HG03108 (cell line): ENCODE measurements around the gene DAB2IP.

Experiments used
- ATAC-seq: cut with Tn5 transposase; IDR thresholded peaks from one replicate; pipeline ENCODE4 v1.9.1; 2021; ENCODE audit warnings: moderate library complexity; ENCODE audit not compliant: unreplicated experiment

The DAB2IP gene

DNA sequence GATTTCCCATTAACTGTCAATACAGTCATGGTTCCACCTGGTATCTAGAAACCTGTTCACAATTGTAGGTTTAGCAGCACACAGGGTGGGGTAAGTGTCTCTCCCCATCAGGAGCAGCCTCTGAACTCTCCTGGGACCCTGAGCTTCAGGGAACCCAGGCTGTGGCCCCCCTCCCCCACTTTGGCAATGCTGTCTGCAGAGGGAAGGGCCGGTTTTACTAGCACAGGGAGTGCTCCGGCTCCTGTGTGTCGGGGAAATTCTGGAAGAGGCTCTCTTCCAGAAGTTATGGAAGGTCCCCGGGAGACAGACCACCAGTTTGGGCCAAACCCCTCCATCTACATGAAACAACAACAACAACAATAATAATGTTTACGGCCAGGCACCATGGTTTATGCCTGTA is 9.9 kb downstream of the DAB2IP start:
- no peak for ATAC-seq

DNA sequence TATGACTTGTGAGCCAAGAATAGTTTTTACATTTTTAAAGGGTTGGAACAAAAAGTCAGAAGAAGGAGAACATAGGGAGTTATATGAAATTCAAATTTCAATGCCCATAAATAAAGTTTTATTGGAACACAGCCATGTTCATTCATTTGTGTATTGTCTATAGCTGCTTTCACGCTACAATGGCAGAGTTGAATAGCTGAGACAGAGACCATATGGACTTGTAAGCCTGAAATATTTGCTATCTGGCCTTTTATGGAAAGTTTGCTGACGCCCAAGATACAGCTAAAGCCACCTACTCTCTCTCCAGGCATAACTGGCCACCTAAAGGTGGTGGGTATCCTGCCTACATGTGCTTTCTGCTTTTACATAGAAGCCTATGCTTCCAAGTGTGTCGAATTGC is 10.9 kb downstream of the DAB2IP start:
- no peak for ATAC-seq

DNA sequence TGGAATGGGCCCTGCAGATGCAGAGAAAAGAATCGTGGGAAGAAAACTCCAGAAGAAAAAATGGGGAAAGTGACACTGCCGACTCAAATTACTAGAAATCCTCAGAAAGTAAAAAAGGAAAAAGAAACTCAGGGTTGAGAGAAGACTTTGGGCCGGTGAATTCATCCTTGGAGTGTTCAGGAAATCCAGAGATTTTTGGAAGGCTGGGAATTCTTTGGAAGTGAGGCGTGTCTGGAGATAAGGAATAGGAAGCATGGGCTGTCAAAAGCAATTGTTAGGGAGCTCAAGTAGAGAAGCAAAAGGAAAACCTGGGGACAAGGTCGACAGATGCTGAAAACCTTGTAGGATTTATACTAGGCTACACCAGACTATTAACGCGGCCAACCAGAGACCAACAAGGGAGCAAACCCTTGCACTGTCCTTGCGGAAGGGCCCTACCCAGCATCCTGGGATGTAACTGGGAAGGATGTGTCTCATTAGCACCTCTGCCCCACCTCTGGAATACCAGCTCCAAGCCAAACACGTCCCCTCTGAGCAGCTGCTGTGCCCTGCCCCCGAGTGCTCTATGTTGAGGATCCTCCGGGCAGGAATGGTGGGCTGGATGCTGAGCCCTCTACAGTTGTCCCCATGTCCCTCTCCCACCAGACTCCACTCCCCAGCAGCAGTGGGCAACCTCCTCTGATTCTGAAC is 11.6 kb downstream of the DAB2IP start:
- no peak for ATAC-seq

DNA sequence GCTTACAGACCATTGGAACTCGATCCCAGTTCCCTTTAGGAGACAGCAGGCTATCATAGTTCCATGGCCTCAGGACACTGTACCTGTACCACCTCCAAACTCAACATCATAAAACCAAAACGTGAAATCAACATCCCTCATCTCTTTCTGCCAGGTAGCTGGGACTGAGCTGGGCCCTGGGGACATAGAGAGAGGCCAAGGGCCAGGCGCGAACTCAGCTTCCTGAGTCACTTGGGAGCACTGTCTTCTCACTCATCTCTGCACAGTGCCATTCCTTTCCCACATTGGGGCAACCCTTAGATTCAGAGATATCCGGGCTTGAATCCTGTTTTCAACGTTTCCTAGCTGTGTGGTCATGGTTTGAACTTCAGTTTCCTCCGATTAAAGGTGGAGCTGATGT is 12.2 kb downstream of the DAB2IP start:
- no peak for ATAC-seq

GRCh38 chr9:121666294-121666693 is 14.9 kb downstream of the DAB2IP start:
- ATAC-seq: no peak

GRCh38 chr9:121667214-121667613 is 15.8 kb downstream of the DAB2IP start:
- no peak for ATAC-seq

DNA sequence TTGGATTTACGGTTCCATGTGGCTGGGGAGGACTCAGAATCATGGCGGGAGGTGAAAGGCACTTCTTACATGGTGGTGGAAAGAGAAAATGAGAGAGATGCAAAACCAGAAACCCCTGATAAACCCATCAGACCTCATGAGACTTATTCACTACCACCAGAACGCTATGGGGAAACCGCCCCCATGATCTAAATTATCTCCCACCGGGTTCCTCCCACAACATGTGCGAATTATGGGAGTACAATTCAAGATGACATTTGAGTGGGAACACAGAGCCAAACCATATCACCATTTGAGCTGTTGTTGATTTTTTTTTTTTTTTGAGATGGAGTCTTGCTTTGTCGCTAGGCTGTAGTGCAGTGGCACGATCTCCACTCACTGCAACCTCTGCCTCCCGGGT is 16.5 kb downstream of the DAB2IP start:
- no peak for ATAC-seq

DNA sequence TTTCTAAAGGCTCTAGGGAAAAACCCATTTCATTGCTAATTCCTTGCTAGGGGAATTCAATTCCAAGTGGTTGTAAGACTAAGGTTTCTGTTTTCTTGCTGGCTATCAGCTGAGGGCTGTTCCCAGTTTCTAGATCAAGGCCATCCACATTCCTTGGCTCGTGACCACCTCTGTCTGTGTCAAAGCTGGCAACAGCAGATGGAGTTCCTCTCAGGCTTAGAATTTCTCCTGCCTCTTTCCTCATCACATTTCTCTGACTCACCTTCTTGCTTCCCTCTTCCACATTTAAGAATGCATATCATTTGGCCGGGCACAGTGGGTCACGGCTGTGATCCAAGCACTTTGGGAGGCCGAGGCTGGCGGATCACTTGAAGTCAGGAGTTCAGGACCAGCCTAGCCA is 19.0 kb downstream of the DAB2IP start:
- ATAC-seq: no peak

DNA sequence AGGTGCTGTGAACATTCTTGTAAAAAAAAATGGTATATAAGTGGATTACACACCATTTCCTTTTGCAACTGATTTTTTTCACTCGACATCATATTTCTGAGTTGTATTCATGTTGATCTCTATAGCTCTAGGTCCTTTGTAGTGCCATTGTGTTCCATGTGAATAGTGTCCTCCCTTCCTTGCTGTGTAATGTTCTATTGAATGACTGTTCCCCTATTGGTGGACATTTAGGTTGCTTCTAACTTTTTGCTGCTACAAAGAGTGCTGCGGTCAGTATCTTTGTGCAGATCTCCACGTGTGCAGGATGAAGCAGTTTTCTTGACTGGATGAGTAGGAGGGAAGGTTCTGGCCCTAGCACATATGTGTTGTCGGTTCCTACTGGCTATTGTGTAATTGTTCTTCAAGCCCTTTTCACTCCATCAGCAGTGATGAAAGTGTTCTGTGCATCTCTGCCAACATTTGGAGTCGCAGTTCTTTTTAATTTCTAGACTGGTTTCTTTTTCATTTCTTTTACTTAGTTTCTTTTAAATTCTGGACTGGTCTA is 20.2 kb downstream of the DAB2IP start:
- no peak for ATAC-seq

- ATAC-seq: no peak
Observed at GRCh38 chr9:121672213-121672612, 20.8 kb downstream of the DAB2IP start.

- ATAC-seq: no peak
Observed at GRCh38 chr9:121672986-121673385, 21.6 kb downstream of the DAB2IP start.

DNA sequence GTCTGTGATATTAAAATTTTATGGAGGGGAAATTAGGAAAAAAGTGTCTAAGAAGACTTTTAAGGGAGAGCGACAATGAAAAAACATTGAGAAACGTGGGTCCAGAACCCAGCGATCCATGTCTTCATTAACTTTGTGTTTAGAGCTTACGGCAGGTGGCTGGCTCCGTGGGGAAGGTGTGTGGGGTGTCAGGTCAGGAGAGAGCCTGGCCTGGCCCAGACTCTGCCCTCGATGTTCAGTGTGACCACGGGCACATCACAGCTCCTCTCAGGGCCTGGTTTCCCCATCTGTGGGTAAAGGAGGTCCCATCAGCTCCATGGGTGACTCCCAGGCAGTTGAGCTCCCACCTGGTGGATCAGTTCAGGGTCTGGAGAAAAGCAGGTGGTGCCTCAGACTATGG is 22.1 kb downstream of the DAB2IP start:
- ATAC-seq: no peak

DNA sequence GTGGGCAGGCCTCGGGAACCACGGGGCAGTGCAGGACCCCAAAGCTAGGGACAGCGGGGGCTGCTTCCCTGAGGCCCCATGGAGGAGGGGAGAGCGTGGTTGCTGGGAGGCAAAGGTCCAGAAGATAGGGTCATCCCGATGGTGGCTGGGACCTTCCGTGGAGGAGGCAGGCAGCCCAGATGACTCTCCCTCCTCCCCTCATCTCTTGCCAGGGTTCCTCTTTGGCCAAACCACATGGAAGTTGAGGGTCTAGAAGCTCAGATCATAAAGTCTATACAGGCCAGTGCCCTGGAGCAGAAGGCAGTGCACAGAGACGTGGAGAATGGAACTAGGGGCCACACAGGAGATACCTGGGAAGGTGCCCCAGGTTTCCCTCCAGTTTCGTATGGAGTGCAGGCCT is 22.6 kb downstream of the DAB2IP start:
- no peak for ATAC-seq

- ATAC-seq: no peak
Observed at GRCh38 chr9:121674952-121675351, 23.5 kb downstream of the DAB2IP start.

DNA sequence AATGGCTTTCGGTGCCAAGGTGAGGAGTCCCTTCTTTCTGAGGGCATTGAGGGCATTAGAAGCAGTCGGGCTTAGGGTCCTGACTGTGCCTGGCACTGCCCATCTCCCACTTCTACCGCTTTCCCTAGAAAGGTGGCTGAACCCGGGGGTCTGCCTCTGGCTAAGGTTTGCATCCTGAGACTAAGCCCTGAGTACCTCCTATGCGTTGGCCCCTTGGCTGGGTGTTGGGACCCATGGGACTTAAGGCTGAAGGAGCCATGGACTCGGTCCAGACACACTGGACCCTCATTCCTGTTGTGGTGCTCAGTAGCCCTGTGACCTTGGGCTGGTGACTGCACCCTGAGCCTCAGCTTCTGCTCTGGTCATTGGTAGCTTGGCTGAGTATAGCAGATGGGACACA is 23.9 kb downstream of the DAB2IP start:
- ATAC-seq: no peak

DNA sequence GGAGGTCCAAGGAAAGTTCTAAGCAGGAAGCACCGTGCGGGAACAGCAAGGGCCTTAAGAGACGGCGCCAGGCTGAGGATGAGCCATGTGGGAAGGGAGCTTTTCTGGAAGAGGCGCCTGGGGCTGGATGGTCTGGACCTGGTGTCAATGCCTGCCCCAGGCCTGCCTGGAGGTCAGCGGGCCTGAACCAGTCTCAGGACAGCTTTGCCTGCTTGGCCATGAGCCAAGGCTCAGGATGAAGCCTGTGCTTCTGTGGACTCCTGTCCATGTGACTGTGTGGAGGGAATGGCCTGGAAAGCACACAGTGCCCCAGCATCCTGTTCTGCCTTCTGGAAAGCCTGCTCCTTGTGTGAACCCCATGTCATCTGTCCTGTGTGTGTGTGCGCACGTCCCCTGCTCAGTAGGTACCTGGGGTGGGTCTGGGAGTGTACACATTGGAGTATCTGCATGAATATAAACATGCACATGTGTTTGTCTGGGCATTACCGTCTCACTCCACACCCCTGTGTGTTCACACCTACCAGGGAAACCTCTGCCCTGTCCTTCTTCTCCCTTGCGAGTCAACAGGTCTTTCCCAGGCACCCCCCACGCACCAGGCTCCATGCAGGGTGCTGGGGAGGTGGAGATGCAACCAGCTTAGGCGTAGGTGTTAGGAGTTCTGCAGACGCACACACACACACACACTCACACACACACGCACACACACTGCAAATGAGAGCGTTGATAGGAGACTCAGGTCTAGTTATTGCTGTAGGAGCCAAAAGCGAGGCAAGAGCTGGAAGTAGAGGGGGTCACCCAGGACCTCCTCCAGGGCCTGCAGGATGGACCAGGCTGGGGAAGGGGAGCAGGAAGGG is 24.8 kb downstream of the DAB2IP start:
- ATAC-seq: no peak

- no peak for ATAC-seq
Observed at GRCh38 chr9:121676926-121677325, 25.5 kb downstream of the DAB2IP start.

DNA sequence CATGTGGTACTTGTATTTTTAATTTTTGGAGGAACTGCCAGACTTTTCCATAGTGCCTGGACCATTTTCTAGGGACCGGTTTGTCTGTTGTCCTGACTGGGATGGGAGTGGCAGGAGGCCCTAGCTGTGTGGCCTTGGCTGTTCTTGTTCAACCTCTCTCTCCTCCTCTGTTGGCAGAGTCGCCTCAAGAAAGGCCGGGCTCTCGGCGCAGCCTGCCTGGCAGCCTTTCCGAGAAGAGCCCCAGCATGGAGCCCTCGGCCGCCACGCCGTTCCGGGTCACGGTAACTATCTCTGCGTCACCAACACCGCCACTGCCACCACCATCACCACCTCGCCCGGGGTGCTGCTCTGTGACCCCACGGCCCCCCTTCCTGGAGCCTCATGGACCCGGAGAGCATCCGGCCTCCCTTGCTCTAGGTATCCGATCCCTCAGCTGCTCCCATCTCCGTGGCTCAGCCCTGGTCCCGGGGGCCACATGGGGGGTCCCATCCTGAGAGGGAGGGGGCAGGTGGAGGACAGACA is 27.1 kb downstream of the DAB2IP start:
- ATAC-seq: no peak

DNA sequence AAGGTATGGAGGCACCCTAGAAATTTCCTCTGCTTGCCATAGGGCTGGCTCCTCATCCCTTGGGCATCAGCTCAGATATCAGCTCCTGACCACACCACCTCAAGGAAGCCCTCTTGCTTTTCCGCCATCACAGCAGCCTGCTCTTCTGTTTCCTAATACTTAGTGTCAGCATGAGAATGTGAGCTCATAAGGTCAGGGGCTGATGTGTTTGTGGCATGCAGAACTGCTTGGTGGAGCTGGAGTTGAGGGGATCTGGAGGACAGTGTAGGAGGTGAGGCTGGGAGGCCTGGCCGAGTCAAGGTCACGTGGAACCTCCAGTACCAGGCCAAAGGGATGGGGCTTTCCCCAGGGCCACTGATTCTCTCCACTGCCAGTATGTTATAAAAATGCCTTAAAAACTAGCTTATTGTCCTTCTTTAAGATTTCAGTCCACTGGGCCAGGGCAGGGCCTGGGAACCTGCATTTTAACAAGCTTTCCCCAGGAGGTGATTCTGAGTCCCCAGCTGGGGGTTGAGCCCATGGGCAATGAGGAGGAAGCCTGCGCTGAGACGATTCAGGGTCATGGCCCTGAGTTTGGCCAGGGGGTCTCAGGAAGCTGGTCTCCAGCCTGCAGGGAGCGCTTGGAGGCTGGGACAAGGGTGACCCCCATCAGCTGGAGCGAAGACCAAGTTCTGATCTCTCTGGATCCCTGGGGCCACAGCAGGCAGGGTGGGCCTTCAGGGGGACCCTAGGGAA is 28.6 kb downstream of the DAB2IP start:
- no peak for ATAC-seq

GRCh38 chr9:121681404-121681803 is 30.0 kb downstream of the DAB2IP start:
- ATAC-seq: no peak

- ATAC-seq: no peak
Observed at GRCh38 chr9:121682201-121682600, 30.8 kb downstream of the DAB2IP start.
